ENCODE results near the gene NPDC1.

The NPDC1 gene

DNA sequence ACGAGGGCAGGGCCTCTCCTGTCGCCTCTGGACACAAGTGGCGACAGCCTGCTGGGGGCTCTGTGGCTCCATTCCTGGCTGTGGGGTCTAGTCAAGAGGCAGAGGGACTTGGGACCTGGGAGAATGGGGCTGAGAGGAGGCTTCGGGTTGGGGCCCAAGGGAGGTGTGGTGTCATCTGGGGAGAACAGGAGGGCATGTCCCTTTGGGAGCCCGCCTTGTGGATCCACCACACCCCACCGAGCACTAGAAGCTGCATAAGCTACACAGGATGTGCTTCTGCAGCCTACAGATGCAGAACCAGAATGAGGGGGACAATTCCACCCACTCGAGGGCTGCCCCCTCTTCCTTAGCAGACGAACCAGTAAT is 36.9 kb upstream of the NPDC1 start (continued):
- TF ChIP-seq, protein P1, sequence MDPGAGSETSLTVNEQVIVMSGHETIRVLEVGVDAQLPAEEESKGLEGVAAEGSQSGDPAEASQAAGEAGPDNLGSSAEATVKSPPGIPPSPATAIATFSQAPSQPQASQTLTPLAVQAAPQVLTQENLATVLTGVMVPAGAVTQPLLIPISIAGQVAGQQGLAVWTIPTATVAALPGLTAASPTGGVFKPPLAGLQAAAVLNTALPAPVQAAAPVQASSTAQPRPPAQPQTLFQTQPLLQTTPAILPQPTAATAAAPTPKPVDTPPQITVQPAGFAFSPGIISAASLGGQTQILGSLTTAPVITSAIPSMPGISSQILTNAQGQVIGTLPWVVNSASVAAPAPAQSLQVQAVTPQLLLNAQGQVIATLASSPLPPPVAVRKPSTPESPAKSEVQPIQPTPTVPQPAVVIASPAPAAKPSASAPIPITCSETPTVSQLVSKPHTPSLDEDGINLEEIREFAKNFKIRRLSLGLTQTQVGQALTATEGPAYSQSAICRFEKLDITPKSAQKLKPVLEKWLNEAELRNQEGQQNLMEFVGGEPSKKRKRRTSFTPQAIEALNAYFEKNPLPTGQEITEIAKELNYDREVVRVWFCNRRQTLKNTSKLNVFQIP (CRISPR knock-in tag; IDR thresholded peaks at IDR 0.05; ENCODE audit: borderline replicate concordance, low read depth) = no peak
- TF ChIP-seq, protein P2, sequence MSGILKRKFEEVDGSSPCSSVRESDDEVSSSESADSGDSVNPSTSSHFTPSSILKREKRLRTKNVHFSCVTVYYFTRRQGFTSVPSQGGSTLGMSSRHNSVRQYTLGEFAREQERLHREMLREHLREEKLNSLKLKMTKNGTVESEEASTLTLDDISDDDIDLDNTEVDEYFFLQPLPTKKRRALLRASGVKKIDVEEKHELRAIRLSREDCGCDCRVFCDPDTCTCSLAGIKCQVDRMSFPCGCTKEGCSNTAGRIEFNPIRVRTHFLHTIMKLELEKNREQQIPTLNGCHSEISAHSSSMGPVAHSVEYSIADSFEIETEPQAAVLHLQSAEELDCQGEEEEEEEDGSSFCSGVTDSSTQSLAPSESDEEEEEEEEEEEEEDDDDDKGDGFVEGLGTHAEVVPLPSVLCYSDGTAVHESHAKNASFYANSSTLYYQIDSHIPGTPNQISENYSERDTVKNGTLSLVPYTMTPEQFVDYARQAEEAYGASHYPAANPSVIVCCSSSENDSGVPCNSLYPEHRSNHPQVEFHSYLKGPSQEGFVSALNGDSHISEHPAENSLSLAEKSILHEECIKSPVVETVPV (CRISPR knock-in tag; IDR thresholded peaks at IDR 0.05) = no peak
- TF ChIP-seq PPARA (CRISPR knock-in tag; IDR thresholded peaks at IDR 0.05; ENCODE audit: borderline replicate concordance) = no peak

- no peak for TF ChIP-seq CSDC2 (CRISPR knock-in tag; IDR thresholded peaks at IDR 0.05)
- TF ChIP-seq ESRRG (CRISPR knock-in tag; IDR thresholded peaks at IDR 0.05) = no peak
- TF ChIP-seq ISL1 (CRISPR knock-in tag; IDR thresholded peaks at IDR 0.05) = no peak
- no peak for TF ChIP-seq CREB5 (CRISPR knock-in tag; IDR thresholded peaks at IDR 0.05; ENCODE audit: low read depth)
- TF ChIP-seq OSR1 (CRISPR knock-in tag; IDR thresholded peaks at IDR 0.05) = no peak
- TF ChIP-seq, protein P3, sequence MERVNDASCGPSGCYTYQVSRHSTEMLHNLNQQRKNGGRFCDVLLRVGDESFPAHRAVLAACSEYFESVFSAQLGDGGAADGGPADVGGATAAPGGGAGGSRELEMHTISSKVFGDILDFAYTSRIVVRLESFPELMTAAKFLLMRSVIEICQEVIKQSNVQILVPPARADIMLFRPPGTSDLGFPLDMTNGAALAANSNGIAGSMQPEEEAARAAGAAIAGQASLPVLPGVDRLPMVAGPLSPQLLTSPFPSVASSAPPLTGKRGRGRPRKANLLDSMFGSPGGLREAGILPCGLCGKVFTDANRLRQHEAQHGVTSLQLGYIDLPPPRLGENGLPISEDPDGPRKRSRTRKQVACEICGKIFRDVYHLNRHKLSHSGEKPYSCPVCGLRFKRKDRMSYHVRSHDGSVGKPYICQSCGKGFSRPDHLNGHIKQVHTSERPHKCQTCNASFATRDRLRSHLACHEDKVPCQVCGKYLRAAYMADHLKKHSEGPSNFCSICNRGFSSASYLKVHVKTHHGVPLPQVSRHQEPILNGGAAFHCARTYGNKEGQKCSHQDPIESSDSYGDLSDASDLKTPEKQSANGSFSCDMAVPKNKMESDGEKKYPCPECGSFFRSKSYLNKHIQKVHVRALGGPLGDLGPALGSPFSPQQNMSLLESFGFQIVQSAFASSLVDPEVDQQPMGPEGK (CRISPR knock-in tag; IDR thresholded peaks at IDR 0.05; ENCODE audit: borderline replicate concordance) = no peak
- TF ChIP-seq, protein P4, sequence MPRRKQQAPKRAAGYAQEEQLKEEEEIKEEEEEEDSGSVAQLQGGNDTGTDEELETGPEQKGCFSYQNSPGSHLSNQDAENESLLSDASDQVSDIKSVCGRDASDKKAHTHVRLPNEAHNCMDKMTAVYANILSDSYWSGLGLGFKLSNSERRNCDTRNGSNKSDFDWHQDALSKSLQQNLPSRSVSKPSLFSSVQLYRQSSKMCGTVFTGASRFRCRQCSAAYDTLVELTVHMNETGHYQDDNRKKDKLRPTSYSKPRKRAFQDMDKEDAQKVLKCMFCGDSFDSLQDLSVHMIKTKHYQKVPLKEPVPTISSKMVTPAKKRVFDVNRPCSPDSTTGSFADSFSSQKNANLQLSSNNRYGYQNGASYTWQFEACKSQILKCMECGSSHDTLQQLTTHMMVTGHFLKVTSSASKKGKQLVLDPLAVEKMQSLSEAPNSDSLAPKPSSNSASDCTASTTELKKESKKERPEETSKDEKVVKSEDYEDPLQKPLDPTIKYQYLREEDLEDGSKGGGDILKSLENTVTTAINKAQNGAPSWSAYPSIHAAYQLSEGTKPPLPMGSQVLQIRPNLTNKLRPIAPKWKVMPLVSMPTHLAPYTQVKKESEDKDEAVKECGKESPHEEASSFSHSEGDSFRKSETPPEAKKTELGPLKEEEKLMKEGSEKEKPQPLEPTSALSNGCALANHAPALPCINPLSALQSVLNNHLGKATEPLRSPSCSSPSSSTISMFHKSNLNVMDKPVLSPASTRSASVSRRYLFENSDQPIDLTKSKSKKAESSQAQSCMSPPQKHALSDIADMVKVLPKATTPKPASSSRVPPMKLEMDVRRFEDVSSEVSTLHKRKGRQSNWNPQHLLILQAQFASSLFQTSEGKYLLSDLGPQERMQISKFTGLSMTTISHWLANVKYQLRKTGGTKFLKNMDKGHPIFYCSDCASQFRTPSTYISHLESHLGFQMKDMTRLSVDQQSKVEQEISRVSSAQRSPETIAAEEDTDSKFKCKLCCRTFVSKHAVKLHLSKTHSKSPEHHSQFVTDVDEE (CRISPR knock-in tag; IDR thresholded peaks at IDR 0.05) = no peak
- no peak for TF ChIP-seq ZNF8 (CRISPR knock-in tag; IDR thresholded peaks at IDR 0.05)
- no peak for TF ChIP-seq BACH2 (CRISPR knock-in tag; IDR thresholded peaks at IDR 0.05; ENCODE audit: borderline replicate concordance)
- no peak for TF ChIP-seq GLIS3 (CRISPR knock-in tag; IDR thresholded peaks at IDR 0.05)
- TF ChIP-seq TCF4 (CRISPR knock-in tag; IDR thresholded peaks at IDR 0.05; ENCODE audit: borderline replicate concordance) = no peak
- no peak for TF ChIP-seq ZFP3 (CRISPR knock-in tag; IDR thresholded peaks at IDR 0.05)
- TF ChIP-seq ZC3H10 (CRISPR knock-in tag; IDR thresholded peaks at IDR 0.05) = no peak
- no peak for TF ChIP-seq SNAI2 (CRISPR knock-in tag; IDR thresholded peaks at IDR 0.05)
- no peak for TF ChIP-seq RARB (CRISPR knock-in tag; IDR thresholded peaks at IDR 0.05)
- TF ChIP-seq, protein P2 (CRISPR knock-in tag; IDR thresholded peaks at IDR 0.05) = no peak
- TF ChIP-seq ARNTL (CRISPR knock-in tag; IDR thresholded peaks at IDR 0.05; ENCODE audit: borderline replicate concordance, low read depth) = no peak
- no peak for ATAC-seq
Measured at GRCh38 chr9:137082222-137082924, 36.4 kb upstream of the NPDC1 start.

Measured in SK-N-SH treated with all-trans-retinoic acid at 6 μM for 48 hours (cell line).